Measurements from ENCODE around the gene CD7.

CD7 gene

DNA sequence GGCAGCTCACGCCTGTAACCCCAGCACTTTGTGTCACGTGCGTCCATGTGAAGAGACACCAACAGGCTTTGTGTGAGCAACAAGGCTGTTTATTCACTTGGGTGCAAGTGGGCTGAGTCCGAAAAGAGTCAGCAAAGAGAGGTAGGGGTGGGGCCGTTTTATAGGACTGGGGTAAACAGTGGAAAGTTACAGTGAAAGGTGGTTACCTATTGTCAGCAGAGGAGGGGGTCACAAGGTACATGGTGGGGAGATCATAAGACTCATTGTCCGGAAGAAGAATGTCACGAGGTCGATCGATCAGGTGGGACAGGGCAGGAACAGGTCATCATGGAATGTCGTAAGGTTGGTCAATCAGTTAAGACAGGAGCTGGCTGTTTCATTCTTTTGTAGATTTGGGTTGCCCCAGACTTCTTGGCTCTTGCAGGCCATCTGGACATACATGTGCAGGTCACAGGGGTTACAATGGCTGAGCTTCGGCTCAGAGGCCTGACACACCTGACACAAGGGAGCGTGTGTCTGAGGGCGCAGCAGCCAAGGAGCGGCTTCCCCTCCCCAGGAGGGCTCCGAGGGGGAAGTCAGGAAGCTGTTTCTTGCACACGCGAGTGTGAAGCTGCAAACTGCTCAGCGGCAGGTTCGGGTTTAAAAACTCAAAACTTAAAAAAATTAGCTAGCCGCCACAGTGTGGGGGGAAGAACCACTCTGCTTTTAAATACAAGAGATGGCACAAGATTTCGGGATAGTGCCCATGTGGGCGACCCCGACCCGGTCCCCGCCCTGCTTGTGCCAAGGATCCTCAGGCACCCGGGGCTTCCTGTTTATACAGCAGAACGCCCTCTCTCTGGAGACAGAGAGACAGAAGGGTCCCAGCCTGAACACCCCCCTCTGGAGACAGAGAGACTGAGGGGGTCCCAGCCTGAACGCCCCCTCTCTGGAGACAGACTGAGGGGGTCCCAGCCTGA, 29.2 kb upstream of the CD7 start:
- DNase-seq, result no peak

DNA sequence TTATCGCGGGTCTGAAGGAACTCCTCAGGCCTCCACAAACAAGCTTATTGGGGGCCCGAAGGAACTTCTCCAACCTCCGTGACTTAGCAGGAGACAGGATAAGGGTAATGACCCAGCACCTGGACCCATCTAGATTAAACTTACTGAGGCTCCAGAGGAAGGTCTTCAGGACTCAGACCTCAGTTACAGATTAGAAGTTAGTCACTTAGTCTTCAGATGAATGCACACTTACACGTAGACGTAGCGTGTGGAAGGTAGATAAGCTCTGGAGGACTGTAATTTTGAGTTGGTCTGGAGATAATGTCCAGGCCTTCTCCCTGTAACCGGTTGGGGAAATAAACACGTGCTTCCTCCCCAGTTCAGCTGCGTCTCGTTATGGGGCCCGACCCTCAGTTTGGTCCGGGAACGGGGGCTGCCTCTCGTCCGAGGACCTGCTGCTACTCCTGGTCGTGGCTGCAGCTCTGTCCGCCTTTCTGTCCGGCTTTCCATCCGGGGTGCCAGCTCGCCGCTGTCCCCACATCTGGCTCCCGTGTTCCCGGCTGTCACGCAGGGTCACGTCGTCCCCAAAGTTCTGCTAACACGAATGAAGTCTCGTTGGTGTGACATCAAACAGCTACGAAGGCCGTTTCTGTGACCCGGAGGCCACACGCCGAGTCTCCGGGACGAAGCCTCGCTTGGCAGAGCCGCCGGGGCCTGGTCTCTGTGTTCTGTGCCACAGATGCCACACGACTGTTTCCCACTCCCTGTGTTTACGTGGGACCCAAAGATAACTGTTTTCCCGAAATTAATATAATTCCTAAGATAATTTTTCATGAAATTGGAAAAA, 28.0 kb upstream of the CD7 start:
- DNase-seq, result no peak

DNA sequence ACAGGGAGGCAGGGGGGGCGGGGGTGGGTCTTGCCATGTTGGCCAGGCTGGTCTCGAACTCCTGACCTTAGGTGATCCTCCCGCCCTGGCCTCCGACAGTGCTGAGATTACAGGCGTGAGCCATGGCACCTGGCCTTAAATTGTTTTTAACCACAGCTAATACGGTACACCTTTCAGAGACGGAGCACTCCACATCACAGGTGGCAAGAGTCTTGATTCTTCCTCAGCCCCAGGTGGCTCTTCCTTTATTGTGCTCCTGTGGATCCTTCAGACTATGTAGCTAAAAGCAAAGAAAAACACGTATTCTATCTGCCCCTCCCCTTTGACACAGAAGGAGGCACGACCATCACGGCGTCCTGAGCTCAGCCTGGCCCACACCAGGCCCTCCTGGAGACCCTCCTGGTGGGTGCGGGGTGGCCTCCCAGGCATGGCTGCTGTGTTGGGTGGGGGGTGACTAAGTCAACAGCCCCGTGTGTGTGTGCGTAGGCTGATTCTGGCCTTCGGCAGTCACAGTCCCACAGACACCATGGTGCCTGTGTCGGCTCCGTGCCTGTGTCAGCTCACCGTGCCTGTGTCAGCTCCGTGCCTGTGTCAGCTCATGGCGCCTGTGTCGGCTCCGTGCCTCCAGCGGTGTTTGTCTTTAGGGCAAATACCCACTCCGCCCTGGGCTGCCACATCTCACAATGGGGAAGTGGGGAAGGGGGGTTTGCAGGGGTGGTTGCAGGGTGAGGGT, 26.9 kb upstream of the CD7 start:
- DNase-seq, result no peak

DNA sequence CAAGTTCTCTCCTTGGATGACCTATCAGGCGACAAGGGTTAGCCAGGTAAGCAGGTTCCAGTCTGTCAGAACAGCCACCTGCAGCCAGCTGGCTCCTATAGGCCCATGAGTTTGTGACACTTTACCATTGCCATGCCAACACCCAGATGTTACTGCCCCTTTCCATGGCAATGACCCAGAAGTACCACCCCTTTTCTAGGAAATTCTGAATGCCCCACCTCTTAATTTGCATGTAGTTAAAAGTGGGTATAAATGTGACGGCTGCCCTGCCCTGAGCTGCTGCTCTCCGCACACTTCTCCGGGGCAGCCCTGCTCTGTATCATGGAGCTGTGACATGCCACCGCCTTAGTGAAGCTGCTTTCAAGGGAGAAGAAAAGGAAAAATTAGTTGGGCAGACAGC, 26.2 kb upstream of the CD7 start:
- no peak for DNase-seq

DNA sequence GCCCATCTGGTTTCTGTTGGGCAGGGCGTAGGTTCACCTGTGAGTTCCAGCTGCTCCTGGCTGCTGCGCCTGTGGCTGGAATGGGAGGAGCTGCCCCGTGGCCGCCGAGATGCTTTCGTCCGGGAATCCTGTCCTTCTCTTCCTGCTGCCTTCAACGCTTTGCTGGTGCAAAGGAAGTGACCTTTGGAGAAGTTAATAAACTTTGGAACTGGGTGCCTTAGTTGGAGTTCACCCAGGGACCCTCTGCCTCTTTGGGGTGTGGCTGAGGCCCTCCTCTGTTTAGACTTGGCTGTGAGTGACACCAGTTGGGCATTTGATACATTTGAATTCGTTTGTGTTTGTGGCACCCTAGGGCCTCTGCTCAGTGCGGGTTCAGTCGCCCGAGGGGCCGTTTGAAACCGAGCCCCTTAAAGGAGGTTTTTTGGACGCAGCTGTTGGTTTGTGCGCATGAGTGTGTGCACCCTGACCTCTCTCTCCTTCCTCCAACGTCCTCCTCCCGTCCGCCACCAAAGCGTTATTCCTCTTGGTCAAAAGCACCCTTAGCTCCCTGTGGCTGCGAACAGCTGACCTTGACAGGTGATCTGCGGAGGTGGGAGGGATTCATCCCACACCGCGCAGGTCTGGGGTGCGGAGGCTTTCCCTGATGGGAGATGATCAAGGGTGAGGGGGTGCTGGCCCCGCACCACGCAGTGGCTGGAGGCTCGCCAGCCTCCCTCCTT, 25.1 kb upstream of the CD7 start:
- DNase-seq, result no peak

DNA sequence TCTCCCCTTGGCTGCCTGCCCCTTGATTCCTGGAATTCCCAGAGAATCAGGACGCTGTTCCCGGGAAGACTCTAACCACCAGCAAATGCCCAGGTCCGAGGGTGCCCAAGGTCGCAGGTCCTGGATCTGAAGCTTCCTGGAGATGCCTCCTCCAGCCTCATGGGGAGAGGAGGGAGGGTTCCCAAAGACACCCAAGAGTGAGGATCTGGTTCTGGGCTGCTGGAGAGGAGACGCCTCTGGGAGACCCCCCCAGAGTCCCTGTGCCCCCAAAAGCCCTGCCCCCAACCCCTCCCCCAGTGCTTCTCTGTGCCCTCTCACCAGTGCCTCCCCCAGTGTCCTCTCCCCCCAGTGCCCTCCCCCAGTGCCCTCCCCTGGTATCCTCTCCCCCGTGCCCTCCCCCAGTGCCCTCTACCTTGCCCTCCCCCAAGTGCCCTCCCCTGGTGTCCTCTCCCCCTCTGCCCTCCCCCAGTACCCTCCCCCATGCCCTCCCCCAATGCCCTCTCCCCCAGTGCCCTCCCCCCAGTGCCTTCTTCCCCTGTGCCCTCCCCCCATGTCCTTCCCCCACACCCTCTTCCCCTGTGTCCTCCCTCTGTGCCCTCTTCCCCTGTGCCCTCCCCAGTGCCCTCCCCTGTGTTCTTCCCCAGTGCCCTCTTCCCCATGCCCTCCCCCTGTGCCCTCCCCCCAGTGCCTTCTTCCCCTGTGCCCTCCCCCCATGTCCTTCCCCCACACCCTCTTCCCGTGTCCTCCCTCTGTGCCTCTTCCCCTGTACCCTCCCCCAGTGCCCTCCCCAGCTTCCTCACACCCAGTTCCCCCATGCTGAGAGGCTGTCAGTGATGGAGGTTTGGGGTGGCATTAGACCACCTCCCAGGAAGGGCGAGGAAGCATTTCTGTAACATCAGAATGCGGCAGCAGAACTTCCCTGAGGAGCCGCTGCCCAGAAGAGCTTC, 22.5 kb upstream of the CD7 start:
- DNase-seq, result no peak

DNA sequence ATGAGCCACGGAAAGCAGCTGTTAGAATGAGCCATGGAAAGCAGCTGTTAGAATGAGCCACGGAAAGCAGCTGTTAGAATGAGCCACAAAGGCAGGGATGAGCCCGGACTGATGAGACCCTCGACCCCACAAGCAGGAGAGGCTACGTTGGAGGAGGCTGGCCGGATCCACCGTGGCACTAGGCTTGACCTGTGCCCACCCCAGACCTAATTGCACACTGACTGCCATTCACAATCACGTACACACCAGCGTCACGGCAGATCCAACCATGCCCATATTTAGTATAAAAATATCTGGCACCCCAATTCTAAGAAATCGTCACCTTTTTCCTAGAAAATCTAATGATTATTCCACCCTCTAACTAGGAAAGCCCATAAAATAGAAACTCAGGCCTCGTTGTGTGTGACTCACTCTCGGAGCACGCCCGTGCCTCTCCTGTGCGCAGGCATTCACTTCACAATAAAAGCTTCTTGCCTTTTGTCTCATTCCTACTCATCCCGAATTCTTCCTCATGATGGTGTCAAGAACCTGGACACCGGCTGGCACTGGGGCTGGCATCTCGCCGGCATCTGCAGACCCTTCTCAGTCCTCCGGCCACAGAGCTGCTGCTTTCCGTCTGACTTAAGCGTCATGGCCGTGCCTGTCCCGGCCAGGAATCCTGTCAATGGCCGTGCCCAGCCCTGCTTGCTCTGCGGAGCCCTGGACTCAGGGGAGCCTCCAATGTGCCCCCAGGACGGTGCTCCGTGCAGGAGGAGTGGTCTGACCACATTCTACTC, 21.6 kb upstream of the CD7 start:
- DNase-seq, result peak; percentile 61

DNA sequence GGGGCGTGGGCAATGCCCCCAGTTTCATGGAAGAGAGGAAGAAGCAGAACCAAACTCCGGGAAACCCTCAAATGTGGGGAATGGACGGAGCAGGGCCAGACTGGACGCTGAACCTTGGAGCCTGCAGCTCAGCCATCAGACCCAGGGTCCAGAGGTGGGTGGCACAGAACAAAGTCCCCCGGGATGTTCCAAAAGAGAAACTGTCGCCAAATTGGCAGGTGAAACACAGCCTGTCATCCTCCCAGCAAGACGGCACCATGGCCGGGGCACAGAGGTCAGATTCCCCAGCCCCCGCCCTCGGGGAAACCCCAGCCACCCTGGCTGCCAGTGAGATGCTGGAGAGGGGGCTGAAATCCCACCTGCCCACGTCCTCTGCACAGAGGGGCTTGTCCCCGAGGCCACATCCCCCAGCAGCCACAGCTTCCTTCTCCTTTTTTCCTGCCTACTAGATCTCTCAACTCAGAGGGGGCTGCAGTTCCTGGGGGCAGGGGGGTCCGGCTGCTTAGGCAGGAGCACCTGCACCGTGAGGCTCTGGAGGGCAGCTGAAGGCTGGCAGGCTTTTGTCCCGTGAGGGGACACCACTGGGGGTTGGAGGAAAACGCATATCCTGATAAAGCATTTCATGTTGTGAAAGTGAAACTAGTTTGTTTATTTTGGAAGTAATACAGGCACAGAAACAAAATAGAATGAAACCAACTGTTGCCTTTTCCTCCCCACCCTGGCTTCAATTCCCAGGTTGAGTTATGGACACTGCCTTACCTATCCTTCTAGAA, 17.4 kb upstream of the CD7 start:
- no peak for DNase-seq

DNA sequence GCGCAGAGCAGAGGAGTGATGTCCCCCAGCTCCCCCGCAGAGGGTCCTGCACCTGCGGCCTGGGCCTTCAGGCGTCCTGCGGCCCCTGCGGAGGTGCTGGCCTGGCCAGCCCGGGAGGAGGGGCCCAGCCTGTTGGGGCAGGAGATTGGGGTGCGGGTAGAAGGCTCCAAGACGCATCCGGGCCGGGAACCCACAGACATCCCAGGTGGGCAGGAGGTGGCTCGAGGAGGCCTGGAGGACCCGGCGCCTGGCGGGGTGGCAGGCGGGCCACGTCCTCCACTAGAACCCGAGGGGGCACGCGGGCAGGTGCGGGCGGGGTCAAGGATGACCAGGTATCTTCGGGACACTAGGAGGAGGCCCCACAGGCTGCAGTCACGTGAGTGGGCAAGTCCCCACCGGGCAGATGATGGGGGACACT, 16.8 kb upstream of the CD7 start:
- DNase-seq, result no peak

DNA sequence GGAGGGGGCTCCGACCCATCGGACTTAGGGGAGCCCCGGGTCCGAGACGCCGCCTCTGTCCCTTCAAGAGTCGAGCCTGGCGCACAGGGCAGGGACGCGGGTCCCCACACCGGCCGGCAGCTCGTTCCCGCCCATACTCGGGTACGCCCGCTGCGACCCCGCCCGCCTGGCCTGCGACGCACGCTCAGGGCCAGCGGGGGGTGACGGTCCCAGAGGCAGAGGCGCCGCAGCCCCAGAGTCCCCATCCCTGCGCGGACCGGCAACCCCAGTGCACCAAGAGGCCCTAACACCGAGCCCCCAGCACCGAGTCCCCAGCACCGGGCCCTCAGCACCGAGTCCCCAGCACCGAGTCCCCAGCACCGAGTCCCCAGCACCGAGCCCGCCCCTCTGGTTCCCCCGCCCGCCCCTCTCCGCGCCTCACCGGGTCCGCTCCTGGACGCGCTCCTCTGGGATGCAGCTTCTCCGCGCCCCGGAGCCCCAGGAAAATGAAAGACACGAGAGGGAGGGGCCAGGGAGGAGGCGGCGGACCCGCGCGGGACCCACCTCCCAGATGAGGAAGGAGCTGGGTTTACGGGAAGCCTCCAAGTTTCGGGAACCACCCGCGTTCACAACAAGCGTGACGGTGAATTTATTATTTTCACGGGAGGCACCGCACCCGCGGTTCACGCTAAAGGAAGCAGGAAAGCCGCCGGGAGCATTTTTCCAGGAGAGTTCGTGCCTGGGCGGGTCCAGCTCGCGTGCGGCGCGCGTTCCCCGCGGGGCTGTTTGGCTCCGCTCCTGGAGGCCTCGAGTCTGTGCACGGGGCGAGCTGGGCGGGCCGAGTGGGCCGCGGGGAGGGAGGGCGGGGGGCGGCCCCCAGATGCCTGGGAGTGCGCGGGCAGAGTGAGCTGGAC, 16.1 kb upstream of the CD7 start, which contains the start of gene SECTM1:
SECTM1 (minus strand) TSS at position 488 of the 893 bp plus-strand sequence. CDS start 6,526 bp downstream, outside the sequence.
- DNase-seq, result peak; percentile 83

DNA sequence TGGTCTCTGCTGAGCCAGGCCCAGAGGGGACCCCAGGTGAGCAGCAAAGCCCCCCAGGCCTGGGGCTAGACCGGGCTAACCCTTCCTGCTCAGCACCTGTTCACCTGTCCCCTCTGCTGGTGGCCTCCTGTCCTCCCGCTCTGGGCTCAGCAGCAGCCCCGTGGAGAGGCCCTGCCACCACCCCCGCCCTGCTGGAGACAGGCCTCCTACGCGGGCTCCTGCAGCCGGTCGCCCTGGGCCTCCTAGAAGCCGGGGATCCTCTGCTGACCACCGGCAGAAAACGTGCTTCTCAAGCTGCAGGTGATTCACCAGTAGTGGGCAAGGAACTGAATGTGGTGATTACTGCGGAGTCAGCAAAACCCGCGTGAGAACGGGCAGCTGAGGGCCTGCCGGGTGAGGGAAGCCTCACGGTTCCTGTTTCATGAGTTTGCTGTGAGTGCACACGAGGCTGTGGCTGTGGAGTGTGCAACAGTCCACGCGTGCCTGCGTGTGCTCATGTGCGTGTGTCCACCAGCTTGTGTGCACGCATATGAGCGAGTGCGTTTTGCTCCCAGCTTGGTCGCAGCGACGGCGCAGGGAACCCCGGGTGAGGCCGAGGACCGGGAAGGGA, 15.4 kb upstream of the CD7 start:
- no peak for DNase-seq

DNA sequence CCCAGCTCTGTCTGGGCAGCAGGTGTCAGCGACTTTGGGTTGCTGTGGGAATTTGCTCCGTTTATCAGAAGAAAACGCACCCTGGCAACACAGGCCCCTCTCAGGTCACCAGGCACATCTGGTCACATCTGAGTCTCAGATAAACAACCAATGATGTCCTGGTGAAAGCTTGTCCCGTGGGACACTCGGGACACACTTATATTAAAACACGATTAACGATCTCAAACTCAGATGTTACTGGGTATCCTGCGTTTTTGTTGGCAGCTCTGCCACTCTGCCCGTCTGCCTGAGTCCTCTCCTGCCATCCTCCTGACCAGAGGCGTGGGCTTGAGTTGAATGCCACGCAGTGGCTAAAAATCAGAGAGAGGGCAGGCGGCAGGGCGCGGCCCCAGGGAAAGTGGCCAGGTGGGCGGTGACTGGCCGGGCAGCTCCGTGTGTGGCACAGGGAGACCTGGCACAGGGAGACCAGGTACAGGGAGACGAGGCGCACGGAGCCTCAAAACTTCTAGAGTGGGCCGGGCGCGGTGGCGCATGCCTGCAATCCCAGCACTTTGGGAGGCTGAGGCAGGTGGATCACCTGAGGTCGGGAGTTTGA, 14.0 kb upstream of the CD7 start:
- no peak for DNase-seq

DNA sequence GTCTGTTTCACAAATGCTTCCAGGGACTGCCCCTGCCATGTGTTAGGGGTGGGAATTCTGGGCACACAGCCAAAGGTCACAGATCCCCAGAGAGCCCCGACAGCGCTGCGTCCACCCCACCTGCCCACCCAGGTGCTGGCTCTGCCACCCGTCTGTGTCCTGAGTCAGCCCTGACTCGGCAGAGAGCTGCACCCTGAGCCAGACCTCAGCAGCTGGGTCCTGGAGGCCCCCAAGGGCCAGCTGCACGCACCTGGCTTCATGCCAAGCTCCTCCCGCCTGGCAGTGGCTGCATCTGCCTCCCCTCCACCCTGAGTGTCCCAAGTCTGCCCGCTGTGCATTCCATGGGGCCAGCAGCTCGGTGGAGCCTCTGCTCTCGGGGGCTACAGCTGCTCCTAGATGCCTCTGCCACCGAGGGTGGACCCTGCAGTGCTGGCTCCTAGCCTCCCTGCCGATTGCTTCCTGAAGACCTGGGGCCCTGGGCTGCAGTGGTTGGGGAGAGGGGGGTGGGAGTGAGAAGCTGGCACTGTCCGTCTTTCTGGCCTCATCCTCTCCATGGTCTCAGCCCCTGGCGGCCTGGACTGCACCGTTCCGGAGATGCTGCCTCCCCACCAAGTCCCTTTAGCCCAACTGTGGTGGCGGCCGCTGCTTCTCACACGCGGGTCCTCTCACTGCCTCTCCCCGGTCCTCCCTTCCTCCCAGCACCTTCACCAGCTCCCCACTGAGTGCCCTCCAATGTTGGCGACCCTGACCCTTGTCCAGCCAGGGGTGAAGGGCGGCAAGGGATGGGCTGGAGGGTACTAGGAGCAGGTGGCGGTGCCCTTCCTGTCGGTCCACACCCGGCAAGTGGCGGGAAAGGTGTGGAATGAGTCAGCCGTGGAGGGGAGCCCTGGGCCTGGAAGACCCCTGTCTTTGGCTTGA, 13.2 kb upstream of the CD7 start:
- DNase-seq, result peak; percentile 81

DNA sequence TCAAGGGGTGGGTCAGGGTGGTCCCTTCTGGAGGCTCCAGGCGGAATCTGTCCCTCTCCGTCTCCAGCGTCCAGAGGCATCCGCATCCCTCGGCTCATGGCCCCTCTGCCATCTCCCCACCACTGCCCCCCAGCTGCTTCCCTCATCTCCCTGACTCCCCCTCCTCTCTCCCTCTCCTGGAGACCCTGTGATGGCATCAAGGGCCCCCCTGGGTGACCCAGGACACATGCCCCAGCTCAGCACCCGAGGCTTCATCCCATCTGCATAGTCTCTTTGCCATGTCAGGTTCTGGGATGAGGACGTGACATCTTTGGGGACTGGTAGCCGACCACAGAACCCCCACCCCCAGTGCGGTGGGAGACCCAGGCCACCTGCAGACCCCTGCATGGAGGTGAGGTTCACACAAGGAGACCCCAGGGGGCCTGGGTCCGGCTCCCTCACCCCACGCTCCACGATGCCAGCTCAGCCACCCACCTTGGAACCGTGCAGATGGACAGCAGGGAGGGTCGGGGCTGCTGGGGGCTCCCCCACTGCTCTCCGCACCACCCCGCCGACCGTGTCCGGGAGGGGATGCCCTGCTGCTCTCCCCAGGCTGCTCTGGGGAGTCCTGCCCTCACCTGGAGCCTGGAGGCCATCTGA, 12.4 kb upstream of the CD7 start:
- no peak for DNase-seq

DNA sequence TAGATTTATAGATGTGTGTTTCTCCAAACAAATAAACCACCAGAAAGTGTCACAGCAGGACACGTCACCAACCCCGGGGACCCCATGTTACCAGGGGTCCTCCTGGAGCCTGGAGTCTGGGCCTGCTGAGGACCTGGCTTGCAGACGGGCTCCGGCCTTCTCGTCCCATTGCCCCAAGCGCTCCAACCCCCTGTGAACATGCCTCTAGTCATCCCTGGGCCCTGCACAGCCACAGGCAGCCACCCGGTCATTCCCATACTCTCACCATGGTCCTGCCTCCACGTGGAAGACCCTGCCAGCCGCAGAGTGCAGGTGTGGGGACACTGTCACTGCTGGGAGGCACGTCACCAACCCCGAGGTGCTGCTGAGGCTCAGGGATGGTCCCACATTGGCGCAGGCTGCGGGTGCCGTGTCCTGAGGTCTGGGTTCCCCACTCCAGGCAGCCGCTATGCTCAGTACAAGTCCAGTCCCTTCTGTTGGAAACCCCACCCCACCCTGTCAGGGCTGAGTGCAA, 11.6 kb upstream of the CD7 start:
- DNase-seq, result no peak

Measured in left hindlimb (tissue), 1 donor.